Left cardiac atrium (tissue), 4 donors: ENCODE results near the gene CCL22. TPM values are rescaled to one million over a fixed set of nuclear protein-coding genes. Genes with fewer than 3 reads are reported as not detected.

Source experiments
- ATAC-seq, 2 donors: fragments of 200-7000 bp; cut with Tn5 transposase; one replicate each; pipeline ENCODE4 v1.9.1; 2020; ENCODE audit warnings: mild to moderate bottlenecking in 2 of 2, moderate library complexity in 2 of 2
- DNase-seq: peaks from one replicate; pipeline ENCODE4 v3.0.0-alpha.2; 2020
- intact Hi-C, 2 donors: fragments of 100-400 bp; cut with DNase I; formaldehyde crosslinking; loops; one replicate each; pipeline versions ENCODE4 v1.14.1 to v1.15.1; 2022 to 2023
- total RNA-seq, 2 donors: library from RNA; stranded (reverse); fragmentation: NEBNext Ultra II Directional; extraction: Animal tissue kit (Norgen Biotek cat#: 25700); gene quantifications; one replicate each; pipeline ENCODE4 v1.2.1, GENCODE V29; 2021
- donor health status: DM: no; HTN: yes; CAD: no.
- donor health status: DM: no; HTN: yes; CAD: no; lungs with severe emphysema.
- donor health status: DM: yes; HTN: yes; CAD: no.
- donor health status: Dilated cardiomyopathy.

Gene CCL22
- total RNA-seq, 2 donors from 2014 or later: 0.06 to 0.10 TPM

DNA sequence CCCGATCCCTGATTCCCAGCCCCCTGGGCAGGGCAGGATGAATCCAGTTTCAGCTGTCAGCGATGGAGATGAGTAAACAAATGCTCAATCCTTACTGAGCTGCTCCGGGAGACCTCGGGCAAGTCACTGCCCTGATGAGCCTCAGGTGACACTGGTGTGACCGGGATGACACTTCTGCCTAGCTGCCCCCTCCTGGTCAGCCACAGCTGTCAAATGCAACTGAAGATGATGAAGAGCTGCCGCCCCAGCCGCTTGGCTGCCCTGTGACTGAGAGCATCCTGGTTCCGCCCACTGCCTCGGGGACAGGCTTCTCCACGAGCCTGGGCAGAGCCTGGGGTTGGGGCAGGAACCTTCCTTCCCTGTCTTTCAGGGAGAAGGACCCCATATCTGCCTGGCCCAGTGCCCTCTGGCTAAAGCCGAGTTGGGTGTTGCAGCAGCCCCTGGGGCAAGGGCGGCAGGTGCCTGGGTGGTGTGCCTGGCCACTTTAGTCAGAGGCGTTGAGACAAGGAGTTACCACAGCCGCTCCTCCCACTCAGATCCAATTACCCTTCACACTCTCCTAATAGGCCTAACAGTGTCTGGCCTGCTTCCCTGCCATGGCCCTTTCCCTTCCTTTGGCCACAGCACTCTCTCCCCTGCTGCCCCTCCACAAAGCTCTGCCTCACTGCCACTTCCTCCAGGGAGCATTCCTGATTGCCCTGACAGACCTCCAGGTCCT lies 51.4 kb downstream of the CCL22 start:
- no peak for DNase-seq
- intact Hi-C loops: loop anchor here in 1 of 2 donors (10.0 kb wide), 1 partner anchor 325 kb away; no protein-coding TSS in a partner anchor
- no peak for ATAC-seq

DNA sequence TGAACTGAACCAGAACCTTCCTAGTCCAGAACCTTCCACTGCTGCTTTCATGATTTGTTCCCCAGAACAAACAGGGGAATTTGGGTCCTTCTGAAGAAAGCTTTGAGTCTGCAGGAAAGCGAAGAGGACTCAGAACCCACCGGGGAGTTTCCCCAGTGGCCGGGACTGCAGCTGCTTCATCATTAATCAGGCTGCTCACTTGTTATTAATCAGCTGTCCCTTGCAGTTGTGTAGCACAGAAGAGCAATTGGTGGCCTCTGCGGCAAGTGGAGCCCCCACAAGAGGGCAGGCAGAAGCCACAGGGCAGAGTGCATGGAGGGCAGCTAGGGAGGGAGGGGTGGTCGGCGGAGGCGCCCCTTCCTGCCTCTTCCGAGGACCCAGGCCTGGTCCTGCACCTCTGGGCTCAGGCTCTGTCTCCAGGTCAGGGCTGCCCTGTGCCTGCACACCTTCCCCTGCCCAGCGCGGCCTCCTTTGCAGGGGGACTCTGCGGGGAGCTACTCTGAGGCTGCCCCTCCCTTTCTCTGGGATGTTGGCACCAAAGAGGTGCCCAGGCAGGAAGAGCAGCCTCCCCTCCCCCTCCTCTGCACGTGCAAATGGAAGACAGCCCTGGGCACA lies 52.9 kb downstream of the CCL22 start:
- no peak for ATAC-seq
- no peak for DNase-seq
- intact Hi-C loops: loop anchor here in 1 of 2 donors (10.0 kb wide), 1 partner anchor 327 kb away; no protein-coding TSS in a partner anchor

DNA sequence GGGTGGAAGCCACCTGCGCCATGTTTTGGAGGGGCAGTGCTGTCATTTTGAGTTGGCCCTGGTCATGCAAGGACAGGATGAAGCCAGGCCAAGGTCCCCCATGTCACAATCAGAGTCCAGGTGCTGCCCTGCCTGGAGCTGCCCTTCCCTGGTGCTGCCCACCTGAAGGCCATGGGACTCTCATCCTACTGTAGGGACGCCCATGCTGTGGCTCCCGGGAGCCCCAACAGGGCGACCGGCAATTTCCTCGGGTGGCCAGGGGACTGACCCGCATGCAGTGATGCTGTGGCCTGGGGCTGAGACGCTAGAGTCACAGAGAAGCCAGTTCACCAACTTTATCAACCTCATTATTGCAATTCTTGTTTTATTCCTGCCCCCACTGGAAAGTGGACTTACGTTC lies 54.0 kb downstream of the CCL22 start:
- no peak for DNase-seq
- intact Hi-C loops: loop anchor here in 1 of 2 donors (10.0 kb wide), 1 partner anchor 328 kb away; no protein-coding TSS in a partner anchor

DNA sequence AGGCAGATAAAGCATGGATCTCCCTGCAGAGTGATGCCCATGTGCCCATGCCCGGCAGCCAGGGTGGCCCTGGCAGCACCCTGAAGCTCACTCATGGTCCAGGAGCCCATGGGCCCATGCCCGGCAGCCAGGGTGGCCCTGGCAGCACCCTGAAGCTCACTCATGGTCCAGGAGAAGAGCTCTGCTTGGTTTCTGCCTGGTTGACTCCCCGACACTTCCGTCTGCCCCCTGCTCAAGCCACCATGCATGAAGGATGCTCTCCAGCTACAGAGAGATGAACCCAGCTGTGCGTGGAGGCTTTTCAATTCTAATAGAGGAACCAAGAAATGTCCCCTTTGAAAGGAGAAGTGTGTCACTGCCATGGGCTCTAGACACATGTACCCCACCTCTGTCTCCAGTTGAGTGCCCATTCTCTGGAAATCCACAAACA lies 54.7 kb downstream of the CCL22 start:
- ATAC-seq: no peak
- no peak for DNase-seq
- intact Hi-C loops: loop anchor here in 1 of 2 donors (10.0 kb wide), 1 partner anchor 329 kb away; no protein-coding TSS in a partner anchor

More for the DNA sequence above, 54.0 kb downstream of the CCL22 start:
- no peak for ATAC-seq

DNA sequence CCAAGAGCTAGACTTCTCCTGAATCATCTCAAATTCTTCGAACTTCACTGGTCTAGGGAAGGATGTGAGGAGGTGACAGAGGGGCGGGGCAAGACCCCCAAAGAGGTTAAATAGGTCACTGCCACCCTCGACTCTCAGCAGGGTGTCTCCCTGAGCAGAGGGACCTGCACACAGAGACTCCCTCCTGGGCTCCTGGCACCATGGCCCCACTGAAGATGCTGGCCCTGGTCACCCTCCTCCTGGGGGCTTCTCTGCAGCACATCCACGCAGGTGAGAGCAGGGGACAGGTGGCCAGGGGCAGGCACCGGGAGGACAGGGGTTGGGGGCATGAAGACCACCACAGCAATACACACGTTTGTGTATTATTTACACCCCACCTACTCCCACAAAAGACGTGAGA lies 55.1 kb downstream of the CCL22 start:
- intact Hi-C loops: loop anchor here in 1 of 2 donors (10.0 kb wide), 1 partner anchor 329 kb away; no protein-coding TSS in a partner anchor

More for the DNA sequence above, 55.1 kb downstream of the CCL22 start:
- no peak for ATAC-seq
- DNase-seq: no peak

Other genes with a start within 250 kb of the CCL22 start
- 10 to 100 TPM; 52.2 to 60.3 TPM for gene PSME3IP1, start 172.7 kb upstream of the CCL22 start, total RNA-seq
- gene RSPRY1, start 172.5 kb upstream of the CCL22 start, total RNA-seq: 10 to 100 TPM; 13.4 to 16.5 TPM
- gene ARL2BP, start 113.5 kb upstream of the CCL22 start, total RNA-seq: 10 to 100 TPM; 52.3 to 60.3 TPM
- 1 to 10 TPM; 5.0 to 8.2 TPM for gene PLLP, start 74.1 kb upstream of the CCL22 start, total RNA-seq
- 10 to 100 TPM; 13.7 to 23.2 TPM for gene CX3CL1, start 13.7 kb downstream of the CCL22 start, total RNA-seq
- gene CCL17, start 46.0 kb downstream of the CCL22 start, total RNA-seq: not detected
- 10 to 100 TPM; 36.5 to 77.0 TPM for gene CIAPIN1, start 88.6 kb downstream of the CCL22 start, total RNA-seq
- gene COQ9, start 88.7 kb downstream of the CCL22 start, total RNA-seq: 100 to 1,000 TPM in 1 of 2 donors, 10 to 100 TPM in 1; 98.9 to 128 TPM
- gene POLR2C, start 103.9 kb downstream of the CCL22 start, total RNA-seq: 10 to 100 TPM; 33.2 to 41.9 TPM
- 10 to 100 TPM; 14.2 to 14.5 TPM for gene DOK4, start 127.7 kb downstream of the CCL22 start, total RNA-seq
- 1 to 10 TPM; 5.3 to 8.9 TPM for gene CCDC102A, start 177.8 kb downstream of the CCL22 start, total RNA-seq
- under 1 TPM; 0.18 to 0.34 TPM for gene ADGRG5, start 183.9 kb downstream of the CCL22 start, total RNA-seq